SIG-M5 treated with dmso at 0.1 percent for 504 hours (cell line): Measurements from ENCODE around the gene OBSL1.
A peak's percentile ranks its signal among the peaks of the same experiment; 100 is the strongest.

Source experiments
- DNase-seq: peaks from one replicate; lab custom pipeline; 2025; ENCODE audit not compliant: unreplicated experiment; lab: John Stamatoyannopoulos, UW

The OBSL1 gene

DNA sequence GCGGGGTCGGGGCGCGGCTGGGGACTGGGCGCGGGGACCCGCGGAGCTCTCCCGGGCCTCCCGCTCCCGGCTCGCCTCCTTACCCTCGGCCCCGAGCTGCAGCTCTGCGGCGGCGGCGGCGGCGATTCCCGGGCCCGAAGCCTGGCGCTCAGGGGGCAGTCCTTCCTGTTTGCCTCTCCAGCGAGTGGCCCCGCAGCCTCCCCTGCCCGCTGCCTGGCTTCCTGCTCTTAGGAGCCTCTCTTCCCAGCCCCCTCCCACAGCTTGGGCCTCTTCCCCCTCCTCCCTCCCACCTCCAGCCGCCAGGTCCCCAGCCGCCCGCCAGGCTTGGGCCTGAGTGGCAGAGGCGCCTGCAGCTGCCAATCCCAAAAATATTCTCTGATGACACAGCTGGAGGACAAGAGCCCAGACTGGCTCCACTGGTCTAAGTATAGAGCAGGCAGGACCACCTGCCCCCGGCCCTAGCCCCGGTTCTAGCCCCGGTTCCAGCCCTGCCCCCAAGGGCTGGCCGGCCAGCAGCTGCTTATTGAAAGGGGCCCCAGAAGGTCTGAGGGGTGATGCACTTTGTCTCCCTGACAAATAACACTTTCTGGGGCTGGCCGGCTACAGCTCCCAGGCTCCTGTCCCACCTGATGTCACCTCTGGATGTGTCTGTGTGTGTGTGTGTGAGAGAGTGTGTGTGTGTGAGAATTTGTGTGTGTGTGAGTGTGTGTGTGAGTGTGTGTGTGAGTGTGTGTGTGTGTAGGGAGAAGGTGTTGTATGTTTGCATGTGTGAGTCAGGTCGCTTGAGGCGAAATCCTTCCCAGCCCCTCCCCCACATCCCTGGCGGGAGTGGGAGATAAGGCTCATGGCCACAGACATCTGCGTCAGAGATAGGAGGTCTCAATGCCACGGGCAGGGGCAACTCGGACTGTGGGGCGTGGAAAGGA is at the start of gene OBSL1:
OBSL1 (minus strand) TSS at position 229 of the 926 bp plus-strand sequence. CDS start 307 bp downstream, outside the sequence.
- DNase-seq: peak; percentile 25

DNA sequence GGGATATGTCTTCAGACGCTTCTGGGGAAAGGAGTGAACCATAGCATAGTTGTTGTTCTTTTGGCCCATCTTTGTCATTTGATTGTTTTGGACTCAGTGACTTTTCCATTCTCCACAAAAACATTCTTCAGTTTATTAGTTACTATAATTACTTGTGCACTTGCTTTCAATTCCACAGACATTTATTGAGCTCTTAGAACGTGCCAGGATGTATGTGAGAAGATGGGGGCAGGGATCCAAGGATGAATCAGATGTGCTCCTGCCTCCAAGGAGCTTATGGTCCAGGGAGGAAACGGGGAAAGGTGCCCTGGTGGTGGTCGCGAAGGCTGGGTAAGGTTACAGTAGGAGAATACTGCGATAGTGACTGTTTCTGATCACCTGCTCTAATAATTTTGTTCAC is 49.2 kb upstream of the OBSL1 start:
- no peak for DNase-seq

DNA sequence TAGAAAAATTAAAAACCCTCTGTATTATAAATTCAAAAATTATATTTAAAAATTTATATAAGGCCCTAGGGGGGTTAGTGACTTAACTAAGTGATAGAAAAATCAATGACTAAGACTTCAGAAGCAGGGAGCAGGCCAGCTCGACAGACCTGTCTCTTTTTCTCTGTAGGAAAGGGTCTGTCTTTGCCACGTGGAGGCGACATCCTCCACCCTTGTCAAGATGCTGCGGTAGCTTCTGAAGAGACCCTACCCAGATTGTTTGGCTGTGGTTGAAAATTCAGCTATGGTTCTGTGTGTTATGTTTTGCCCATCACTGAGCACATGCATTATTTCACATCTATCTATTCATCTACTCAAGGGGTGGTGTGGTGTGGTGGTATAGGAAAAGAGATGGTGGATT is 47.9 kb upstream of the OBSL1 start:
- no peak for DNase-seq

DNA sequence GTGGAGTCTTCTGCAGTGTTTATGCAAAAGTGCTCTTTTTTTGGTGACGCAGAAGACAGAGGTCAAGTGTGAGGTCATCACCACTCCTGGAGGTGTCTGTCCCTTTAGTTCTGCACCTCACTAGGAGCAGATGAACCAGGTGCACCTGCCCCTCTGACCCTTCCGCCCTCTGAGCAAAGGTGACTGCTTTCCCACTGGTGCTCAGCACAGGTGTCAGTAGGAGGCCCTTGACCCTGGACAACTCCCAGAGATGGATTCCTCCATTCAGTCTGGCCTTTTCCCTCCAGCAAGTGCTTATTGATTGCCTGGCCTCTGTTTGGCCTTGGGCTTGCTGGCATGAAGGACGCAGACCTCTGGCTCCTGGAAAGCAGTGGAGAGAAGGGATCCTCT is 47.4 kb upstream of the OBSL1 start:
- DNase-seq: no peak

DNA sequence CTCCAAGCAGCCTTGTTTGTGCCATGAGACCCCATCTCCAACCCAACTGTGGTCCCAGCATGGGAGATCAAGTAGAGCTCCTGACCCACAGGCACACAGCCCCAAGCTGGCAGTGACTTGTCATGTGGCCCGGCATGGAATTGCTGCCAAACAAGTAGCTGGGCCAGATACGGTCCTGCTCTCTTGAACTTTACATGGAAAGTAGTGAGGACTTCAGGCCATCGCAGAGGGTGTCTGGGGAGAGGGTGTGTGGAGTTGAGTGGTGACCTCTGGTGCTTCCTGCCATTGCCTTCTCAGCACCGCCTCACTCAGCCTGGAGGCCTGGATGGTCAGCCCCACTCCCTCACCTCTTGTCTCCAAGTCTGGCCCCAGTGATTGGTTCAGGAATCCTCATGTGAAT is 45.2 kb upstream of the OBSL1 start:
- no peak for DNase-seq

DNA sequence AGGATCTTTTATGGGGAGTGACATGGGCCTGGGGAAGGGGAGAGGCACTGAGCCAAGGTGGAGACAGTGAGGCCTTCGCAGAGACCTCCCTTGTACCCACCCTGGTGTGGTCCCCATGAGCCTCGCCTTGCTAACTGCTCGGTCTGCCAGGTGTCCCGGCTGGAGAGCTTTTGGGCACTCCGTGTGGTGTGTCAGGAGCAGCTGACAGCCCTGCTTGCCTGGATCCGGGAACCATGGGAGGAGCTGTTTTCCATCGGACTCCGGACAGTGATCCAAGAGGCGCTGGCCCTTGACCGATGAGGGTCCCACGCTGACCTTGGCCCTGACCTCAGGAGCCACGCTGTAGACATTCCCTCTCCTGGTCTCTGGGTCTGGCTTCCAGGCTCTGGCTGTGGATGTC is 44.6 kb upstream of the OBSL1 start:
- DNase-seq: no peak

DNA sequence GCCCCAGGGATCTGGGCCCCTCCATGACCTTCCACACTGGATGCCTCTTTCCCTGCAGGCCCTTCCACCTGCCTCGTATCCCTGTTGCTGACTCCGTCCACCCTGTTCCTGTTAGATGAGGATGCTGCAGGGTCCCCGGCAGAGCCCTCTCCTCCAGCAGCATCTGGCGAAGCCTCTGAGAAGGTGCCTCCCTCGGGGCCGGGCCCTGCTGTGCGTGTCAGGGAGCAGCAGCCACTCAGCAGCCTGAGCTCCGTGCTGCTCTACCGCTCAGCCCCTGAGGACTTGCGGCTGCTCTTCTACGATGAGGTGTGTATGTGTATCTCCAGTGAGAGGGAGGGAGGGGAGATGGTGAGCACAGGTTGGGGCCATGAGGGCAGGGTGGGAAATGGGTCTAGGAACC is 43.7 kb upstream of the OBSL1 start:
- DNase-seq: no peak

DNA sequence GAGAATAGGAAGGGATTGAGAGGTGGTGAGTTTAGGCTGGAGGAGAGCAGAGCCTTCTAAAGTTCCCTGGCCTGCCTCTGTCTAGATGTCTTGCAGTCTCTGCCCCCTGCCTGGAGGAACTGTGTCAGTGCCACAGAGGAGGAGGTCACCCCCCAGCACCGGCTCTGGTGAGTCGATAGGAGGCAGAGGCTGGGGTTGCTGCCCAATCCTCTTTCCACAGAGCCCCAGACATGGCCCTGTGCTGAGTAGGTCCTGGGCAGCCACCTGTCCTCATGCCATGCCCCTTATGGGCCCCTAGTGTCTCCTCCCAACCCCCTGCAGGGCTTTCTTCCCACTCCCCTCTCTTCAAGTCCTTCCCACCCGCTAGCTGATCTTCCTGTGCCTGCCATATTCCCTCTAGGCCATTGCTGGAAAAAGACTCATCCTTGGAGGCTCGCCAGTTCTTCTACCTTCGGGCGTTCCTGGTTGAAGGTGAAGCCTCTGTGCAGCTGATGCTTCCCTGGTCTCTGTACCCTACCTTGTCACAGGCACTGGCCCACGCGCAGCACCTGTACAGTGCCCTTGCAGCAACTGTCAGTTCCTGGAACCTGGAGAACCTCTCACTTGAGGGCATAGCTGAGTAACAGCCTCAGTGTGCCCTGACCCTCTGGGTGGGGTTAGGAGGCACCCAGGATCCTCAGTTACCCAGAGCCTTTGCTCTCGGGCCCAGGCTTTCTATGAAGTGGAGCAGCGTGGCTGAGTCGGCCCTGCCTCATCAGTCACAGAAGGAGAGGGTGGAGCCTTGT is 42.9 kb upstream of the OBSL1 start:
- no peak for DNase-seq

DNA sequence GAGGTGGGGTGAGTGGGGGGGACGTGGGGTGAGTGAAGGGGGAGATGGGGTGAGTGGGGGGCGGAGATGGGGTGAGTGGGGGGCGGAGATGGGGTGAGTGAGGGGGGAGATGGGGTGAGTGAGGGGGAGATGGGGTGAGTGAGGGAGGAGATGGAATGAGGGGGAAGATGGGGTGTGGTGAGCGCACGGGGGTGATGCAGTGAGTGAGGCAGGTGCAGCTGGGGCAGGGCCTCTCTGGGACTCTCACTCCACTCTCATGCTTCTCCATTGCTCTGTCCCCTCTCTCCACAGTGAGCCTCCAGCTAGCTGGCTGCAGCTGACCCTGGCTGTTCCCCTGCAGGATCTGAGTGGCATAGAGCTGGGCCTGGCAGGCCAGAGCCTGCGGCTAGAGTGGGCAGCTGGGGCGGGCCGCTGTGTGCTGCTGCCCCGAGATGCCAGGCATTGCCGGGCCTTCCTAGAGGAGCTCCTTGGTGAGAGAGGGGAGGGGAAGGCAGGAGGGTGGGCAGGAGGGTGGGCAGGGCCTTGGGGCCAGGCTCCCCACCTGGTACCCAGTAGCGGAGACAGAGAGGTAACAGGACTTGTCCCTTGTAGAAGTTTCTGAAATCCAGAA is 42.2 kb upstream of the OBSL1 start:
- DNase-seq: no peak

DNA sequence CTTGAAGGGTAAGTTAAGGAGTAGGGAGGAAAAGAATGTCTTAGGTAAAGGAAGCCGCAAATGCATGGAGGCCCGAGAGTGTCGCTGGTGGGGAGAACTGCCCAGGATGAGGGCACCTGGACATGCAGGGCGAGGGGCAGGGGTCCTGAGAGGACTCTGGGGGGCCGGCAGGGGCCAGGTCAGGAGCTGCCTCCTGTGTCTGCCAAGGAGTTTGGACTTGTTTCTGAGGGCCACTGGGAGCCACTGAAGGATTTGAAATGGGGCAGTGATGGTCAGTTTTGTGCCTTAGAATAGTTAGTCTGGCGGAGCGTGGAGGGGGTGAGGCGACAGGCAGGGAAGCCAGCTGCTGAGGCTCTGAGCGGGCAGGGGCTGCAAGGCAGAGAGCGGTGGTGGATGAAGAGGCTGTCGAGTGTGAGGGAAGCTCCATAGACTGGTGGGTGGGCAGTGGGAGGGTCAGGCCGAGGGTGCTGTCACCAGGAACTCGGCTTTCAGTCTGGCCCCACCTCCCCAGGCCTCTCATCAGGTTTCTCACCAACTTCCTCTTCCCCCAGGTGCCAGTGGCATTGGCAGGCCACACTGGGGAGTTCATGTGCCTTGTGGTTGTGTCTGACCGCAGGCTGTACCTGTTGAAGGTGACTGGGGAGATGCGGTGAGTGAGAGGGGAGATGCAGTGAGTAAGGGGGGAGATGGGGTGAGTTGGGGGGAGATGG is 41.4 kb upstream of the OBSL1 start:
- no peak for DNase-seq

DNA sequence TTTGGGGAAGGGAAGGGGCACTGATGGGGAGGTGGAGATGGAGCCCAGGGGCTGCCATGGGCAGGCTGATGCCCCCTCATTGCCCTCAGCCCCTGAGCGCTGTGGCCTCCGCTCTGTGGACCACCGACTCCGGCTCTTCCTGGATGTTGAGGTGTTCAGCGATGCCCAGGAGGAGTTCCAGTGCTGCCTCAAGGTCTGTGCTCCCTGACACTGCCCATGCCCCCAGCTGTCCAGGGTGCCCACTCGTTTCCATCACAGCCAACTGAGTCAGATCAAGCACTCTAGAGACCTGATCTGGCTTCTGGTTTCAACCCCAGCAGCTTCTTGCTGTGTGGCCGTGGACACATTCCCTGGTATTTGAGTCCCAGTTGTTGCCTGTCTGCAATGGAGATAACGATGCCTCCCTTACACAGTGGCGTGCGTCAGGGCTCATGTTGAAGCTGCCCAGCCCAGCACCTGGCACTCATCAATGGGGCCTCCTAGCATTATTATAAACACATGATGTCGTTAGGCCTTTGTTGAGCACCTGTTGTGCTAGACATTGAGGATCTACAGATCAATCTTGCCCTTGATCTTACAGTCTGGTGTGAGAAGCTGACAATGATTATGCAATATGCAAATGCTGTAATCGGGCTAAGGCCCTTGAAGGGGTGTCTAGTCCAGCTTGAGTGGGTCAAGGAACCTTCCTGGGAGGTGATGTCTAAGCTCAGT is 40.7 kb upstream of the OBSL1 start:
- no peak for DNase-seq

DNA sequence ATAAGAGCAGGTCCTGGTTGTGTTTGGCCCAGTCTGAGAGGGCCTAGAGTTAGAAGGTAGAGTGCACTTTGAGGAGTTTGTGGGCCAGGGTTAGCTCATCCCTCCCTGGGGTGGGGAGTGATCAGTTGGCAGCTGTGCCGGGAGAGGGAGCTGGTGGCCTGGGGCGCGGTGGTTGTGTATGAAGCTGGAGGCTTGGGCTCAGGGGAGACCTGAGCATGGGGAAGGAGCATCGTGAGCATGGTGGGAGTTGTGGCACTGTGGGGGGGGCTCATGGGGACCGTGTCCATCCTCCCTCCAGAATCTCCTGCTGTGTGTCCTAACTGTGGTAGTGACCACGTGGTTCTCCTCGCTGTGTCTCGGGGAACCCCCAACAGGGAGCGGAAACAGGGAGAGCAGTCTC is 40.0 kb upstream of the OBSL1 start:
- DNase-seq: no peak

DNA sequence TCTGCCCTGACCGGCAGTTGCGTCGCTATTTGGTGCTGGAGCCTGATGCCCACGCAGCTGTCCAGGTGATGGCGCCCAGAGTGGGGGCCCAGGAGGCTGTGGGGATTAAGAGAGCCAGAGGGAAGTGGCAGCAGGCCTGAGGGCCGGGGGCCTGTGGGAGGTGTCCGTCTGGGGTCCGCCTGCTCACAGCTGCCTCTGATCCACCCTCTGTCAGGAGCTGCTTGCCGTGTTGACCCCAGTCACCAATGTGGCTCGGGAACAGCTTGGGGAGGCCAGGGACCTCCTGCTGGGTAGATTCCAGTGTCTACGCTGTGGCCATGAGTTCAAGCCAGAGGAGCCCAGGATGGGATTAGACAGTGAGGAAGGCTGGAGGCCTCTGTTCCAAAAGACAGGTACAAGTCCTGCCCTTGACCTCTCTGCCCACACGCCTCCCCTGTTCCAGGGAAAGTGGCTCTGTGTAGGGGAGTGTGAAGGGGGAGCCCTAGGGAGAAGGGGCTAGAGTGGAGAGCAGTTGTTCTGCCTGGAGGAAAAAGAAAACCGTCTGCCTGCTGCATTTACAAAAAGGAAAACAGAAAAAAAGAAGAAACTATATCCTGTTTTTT is 37.9 kb upstream of the OBSL1 start:
- no peak for DNase-seq

DNA sequence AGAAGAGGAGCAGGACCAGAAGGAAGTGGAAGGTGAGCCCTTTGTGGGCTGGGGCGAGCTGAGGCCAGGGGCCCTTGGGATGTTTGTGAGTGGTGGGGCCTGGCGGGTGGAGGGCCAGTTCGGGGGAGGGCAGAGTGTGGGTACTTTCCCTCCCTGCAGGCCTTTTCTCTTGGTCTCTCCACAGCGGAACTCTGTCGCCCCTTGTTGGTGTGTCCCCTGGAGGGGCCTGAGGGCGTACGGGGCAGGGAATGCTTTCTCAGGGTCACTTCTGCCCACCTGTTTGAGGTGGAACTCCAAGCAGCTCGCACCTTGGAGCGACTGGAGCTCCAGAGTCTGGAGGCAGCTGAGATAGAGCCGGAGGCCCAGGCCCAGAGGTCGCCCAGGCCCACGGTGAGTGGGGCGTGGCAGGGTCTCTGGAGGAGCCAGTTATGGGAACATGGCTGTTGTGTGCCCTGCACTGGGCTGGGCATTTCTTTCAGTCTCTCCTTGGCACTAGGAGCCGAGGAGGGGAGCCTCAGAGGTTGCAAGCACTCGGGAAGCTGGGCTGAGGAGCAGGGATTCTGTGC is 37.1 kb upstream of the OBSL1 start:
- DNase-seq: no peak

DNA sequence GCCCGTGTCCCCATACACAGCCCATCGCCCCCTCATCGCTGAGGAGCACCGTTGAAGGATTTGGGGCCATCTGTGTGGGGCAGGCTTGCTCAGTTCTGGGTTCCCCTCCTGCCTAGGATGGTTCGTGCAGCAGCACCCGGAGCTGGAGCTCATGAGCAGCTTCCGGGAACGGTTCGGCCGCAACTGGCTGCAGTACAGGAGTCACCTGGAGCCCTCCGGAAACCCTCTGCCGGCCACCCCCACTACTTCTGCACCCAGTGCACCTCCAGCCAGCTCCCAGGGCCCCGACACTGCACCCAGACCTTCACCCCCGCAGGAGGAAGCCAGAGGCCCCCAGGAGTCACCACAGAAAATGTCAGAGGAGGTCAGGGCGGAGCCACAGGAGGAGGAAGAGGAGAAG is 36.6 kb upstream of the OBSL1 start:
- no peak for DNase-seq

DNA sequence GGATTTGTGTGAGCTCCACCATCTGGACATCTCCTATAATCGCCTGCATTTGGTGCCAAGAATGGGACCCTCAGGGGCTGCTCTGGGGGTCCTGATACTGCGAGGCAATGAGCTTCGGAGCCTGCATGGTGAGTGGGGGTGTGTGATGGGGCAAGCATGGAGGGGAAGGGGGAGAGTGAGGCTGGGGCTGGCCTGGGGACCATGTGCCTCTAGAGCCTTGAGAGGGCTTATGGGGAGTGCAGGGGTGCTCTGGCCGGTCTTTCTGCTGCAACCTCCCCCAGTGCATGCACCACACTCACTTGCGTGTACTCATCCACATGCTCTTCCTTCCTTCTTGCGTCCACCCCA is 34.2 kb upstream of the OBSL1 start:
- DNase-seq: no peak

DNA sequence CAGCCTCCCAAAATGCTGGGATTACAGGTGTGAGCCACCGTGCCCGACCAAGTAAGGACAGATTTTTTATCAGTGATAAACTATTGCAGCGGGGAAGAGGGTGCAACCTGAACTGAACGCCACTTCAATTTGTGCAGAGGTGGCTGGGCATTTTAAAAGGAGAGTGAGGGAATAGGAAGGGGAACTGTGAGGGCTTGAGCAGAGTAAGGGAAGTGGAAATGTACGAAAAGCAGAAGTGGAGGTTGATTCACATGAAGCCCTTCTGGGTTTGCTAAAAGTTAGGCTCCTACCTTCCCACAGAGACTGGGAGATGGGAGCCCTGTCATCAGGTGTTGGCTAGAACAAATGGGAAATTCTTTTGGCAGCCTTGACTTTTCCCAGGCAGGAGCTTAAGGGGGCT is 32.4 kb upstream of the OBSL1 start:
- DNase-seq: peak; percentile 90

DNA sequence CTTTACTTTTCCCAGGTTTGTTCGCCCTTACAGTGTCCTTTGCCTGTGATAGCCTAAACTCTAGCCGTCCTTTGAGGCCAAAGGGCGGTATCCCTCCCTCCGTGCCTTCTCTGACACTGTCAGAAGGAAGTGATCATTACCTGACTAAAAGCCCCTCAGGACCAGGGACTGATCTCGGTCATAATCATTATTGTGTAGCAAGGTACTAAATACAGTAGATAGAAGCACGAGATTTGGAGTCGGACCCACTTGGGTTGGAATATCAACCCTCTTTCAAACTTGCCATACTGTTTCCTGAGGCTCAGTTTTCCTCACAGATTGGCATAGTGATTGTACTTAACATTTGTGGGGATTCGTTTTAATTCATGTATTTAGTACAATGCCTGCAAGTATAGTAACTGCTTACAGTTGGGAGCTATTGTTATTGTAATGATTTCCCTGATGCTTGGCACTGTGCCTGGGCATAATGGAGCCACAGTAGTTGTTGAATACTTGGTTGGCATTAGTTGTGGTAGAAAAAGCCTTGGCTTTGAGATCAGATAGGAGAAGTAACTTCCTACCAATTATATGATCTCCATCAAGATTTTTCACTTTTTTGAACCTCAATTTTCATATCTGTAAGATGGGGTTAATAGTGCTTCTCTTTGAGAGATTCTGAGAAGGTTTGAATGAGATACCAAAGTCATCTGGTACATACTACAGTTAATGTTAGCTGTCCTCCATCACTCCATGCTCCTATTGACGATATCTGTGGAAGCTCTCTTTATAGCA is 27.2 kb upstream of the OBSL1 start:
- no peak for DNase-seq
